Mucosa of descending colon (tissue), 3 donors: ENCODE results near the gene ENOX2. TPM values are rescaled to one million over a fixed set of nuclear protein-coding genes. Genes with fewer than 3 reads are reported as not detected.

ENCODE experiments used
- ATAC-seq: fragments of 200-7000 bp; cut with Tn5 transposase; one replicate; pipeline ENCODE4 v1.9.1; 2020; ENCODE audit warnings: mild to moderate bottlenecking, moderate library complexity
- DNase-seq, 3 donors: peaks; one replicate each; pipeline ENCODE4 v3.0.0-alpha.2; 2020
- H3K36me3 ChIP-seq: fragments of 200-600 bp; one replicate; pipeline ENCODE4 v1.8.0; 2021; ENCODE audit warnings: low read depth, mild to moderate bottlenecking
- H3K4me1 ChIP-seq: fragments of 200-600 bp; one replicate; pipeline ENCODE4 v1.8.0; 2021; ENCODE audit warnings: low read depth, mild to moderate bottlenecking
- H3K4me3 ChIP-seq: fragments of 200-600 bp; one replicate; pipeline ENCODE4 v1.8.0; 2021; ENCODE audit warnings: mild to moderate bottlenecking
- H3K9me3 ChIP-seq: fragments of 200-600 bp; one replicate; pipeline ENCODE4 v1.8.0; 2021; ENCODE audit warnings: mild to moderate bottlenecking
- intact Hi-C, 2 donors: fragments of 100-400 bp; cut with DNase I in 1 of 2; cut with micrococcal nuclease in 1 of 2; formaldehyde crosslinking; loops; one replicate each; pipeline versions ENCODE4 v1.11.0 to v1.11.1; 2022; cut with DNase I, micrococcal nuclease
- total RNA-seq, 3 donors: library from RNA; stranded (reverse); fragmentation: NEBNext Ultra II Directional in 2 of 3; extraction: Animal tissue kit (Norgen Biotek cat#: 25700) in 2 of 3; gene quantifications; one replicate each; pipeline versions ENCODE4 v1.2.1 to v1.2.4, GENCODE V29; 2021 to 2023
- TF ChIP-seq, protein P1 (sequence below): fragments of 200-600 bp; IDR thresholded peaks from one replicate; pipeline ENCODE4 v1.8.0; 2022; ENCODE audit warnings: antibody characterized with exemption, mild to moderate bottlenecking
- donor health status: DM: no; HTN: no; CAD: no; lungs with moderate emphysema.
- donor health status: DM: no; HTN: no; CAD: no.
- donor health status: DM: no; HTN: yes; CAD: no.

The ENOX2 gene
- total RNA-seq, 3 donors from 2014 or later = 8.2 to 19.9 (median 11.5) TPM

DNA sequence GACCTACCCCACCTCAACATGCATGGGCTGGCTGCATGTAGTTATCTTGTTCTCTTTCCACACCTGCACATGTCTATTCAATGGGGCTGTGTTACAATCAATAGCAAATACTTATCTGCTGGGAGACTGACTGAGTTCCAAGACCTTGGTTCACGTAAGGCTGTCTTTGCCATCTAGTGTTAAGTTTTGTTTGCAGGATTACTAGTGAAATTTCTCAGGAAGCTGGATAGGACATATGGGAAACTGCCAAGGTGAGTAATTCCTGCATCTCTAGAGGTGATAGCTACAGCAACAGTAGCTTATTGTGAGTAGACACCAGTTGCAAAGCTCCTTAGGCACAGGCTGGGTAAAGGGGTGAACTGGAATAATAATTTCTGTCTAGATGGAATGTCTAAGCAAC, 177.5 kb downstream of the ENOX2 start:
- TF ChIP-seq, protein P1, sequence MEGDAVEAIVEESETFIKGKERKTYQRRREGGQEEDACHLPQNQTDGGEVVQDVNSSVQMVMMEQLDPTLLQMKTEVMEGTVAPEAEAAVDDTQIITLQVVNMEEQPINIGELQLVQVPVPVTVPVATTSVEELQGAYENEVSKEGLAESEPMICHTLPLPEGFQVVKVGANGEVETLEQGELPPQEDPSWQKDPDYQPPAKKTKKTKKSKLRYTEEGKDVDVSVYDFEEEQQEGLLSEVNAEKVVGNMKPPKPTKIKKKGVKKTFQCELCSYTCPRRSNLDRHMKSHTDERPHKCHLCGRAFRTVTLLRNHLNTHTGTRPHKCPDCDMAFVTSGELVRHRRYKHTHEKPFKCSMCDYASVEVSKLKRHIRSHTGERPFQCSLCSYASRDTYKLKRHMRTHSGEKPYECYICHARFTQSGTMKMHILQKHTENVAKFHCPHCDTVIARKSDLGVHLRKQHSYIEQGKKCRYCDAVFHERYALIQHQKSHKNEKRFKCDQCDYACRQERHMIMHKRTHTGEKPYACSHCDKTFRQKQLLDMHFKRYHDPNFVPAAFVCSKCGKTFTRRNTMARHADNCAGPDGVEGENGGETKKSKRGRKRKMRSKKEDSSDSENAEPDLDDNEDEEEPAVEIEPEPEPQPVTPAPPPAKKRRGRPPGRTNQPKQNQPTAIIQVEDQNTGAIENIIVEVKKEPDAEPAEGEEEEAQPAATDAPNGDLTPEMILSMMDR = no peak
- ATAC-seq = no peak
- Histone ChIP-seq H3K36me3 (no peaks in the 10 kb centered on the region), H3K4me3 (no peak overlapping the region), H3K4me1 (no peaks in the 10 kb centered on the region), H3K9me3 (no peaks in the 10 kb centered on the region)
- intact Hi-C loops = no loop called here
- no peak for DNase-seq

DNA sequence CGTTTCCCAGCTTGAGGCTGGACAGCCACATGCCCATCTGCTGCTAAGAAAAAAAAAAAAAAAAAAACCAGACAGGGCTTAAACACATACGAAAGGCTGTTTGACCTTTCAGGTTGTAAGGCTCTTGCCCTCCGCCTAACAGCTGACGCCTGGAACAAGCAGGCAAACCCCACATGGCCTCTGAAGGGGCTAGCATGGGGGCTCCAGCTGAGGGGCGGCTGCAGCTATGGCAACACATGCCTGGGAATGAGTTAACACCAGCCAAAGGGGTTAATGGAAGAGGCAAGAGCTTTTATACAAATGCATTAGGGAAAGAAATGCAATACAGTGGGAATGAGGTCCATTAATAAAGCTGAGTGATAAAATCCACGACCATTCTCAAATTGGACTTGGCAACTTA, 183.6 kb downstream of the ENOX2 start:
- no peak for ATAC-seq
- Histone ChIP-seq H3K36me3 (no peaks in the 10 kb centered on the region), H3K4me3 (no peak overlapping the region), H3K4me1 (no peaks in the 10 kb centered on the region), H3K9me3 (no peaks in the 10 kb centered on the region)
- no peak for DNase-seq
- intact Hi-C loops = no loop called here
- TF ChIP-seq, protein P1 = no peak

DNA sequence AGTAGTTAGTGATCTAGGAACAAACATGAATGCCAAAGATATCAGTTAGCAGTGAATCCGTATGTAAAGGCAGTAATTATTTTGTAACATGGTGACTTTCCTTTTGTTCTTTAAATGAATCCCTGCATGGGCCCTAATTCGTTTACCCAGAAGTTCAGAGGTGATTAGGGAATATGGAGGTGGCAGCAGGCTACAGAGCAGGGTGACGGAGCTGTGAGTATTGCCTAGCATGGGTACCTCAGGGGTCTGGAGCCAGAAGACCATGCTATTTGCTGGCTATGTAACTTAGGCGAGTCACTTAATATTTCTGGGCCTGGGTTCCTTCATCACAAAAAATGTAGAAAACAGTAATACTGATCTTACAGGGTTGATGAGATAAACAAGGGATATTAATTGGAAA, 184.9 kb downstream of the ENOX2 start:
- DNase-seq (no peak), ATAC-seq (no peak)
- H3K4me3 ChIP-seq = no peak overlapping the region
- H3K9me3 ChIP-seq = no peaks in the 10 kb centered on the region
- intact Hi-C loops = no loop called here
- H3K4me1 ChIP-seq = no peaks in the 10 kb centered on the region
- TF ChIP-seq, protein P1 = no peak
- no peaks in the 10 kb centered on the region for H3K36me3 ChIP-seq

DNA sequence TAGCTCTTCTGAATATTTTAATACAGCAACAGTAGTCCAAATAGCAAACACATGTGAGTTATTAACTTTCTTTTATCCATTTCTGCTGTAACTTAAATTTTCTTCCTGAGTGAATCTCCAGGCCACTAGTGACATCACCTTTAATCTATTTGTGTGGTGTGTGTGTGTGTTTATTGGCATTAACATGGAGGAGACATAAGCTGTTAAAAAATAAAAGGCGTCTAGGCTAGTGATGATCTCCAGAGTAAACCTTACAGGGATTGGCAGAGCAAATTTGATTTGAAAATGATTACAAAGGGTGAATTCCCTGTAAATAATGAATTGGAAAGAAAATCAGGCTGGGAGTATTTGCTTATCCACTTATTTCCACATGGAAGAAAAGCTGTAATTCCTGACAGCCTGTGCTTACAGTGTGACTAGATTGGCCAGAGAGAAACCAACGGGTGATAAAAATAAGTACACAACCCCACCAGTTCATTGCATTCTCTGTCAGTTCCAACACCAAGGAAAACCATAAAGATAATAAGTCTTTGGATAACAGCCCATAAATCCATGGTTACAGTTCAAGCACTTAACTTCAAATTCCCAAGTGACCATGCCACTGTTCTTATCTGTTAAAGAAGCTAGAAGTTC, 186.1 kb downstream of the ENOX2 start:
- H3K4me3 ChIP-seq = no peak overlapping the region
- H3K36me3 ChIP-seq = no peaks in the 10 kb centered on the region
- peak; percentile 68 for ATAC-seq
- intact Hi-C loops = no loop called here
- no peaks in the 10 kb centered on the region for H3K9me3 ChIP-seq
- TF ChIP-seq, protein P1 = no peak
- no peaks in the 10 kb centered on the region for H3K4me1 ChIP-seq
- DNase-seq = no peak

DNA sequence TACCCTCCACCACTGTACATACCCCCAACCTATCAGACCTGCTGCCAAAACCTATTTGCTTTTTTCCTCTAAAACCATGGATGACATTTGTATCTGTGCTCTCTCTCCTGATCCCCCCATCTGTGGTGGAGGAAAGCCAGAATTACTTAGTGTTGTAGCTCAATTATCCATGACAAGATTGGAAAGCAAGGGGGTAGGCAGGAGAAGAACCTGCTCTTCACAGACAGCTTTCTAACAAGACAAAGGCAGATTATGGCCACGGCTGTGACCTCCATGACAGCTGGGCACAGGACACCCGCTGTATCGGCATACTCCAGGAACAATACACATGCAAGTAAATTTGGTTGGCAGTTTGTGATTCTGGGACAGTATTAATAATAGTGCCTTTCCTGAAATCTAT, 186.7 kb downstream of the ENOX2 start:
- Histone ChIP-seq H3K36me3 (no peaks in the 10 kb centered on the region), H3K4me3 (no peak overlapping the region), H3K4me1 (no peaks in the 10 kb centered on the region), H3K9me3 (no peaks in the 10 kb centered on the region)
- intact Hi-C loops = no loop called here
- ATAC-seq (no peak), DNase-seq (no peak)
- TF ChIP-seq, protein P1 = no peak

DNA sequence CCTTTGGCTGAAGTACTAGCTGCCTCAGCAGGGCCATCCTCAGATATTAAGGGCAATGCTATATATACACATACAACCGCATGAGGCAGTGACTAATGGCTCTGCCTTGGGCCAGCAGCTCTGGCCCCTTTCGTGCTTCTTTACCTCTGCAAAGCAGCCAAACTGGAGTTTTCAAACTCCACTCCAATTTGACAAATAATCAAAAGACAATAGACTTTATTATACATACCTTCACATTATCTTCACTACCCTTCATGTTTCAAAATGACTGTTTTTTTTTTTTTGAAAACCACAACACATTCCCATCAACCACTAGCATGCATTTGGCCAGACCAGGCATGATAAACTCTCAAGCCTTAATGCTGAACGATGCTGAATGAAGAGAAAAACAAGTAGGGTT, 187.7 kb downstream of the ENOX2 start:
- no peaks in the 10 kb centered on the region for H3K9me3 ChIP-seq
- intact Hi-C loops = no loop called here
- H3K4me3 ChIP-seq = no peak overlapping the region
- TF ChIP-seq, protein P1 = no peak
- no peaks in the 10 kb centered on the region for H3K4me1 ChIP-seq
- ATAC-seq = no peak
- no peaks in the 10 kb centered on the region for H3K36me3 ChIP-seq
- DNase-seq = no peak
